Panc1 (cell line): ENCODE results near the gene PTK6.

Experiments
- POLR2AphosphoS5 ChIP-seq: IDR thresholded peaks from 2 replicates; pipeline ENCODE4 v1.6.1; 2012; ENCODE audit warnings: mild to moderate bottlenecking, low read depth, low read length, moderate library complexity
- TCF7L2 ChIP-seq: IDR thresholded peaks from 2 replicates; pipeline ENCODE4 v1.6.1; 2011; ENCODE audit warnings: mild to moderate bottlenecking, low read depth, low read length, inconsistent platforms
- TF ChIP-seq, protein P1 (sequence below): fragments of 450-650 bp; IDR thresholded peaks from 2 replicates; pipeline ENCODE4 v1.5.1; 2017; ENCODE audit warnings: mild to moderate bottlenecking
- TF ChIP-seq, protein P2 (sequence below), 2 experiments: IDR thresholded peaks; 2 replicates each; pipeline ENCODE4 v1.6.1; 2011 to 2012; ENCODE audit warnings: low read depth in 2 of 2, control low read depth in 1 of 2, low read length in 1 of 2, mild to moderate bottlenecking in 1 of 2, moderate library complexity in 1 of 2; ENCODE audit not compliant: insufficient read depth in 1 of 2

DNA sequence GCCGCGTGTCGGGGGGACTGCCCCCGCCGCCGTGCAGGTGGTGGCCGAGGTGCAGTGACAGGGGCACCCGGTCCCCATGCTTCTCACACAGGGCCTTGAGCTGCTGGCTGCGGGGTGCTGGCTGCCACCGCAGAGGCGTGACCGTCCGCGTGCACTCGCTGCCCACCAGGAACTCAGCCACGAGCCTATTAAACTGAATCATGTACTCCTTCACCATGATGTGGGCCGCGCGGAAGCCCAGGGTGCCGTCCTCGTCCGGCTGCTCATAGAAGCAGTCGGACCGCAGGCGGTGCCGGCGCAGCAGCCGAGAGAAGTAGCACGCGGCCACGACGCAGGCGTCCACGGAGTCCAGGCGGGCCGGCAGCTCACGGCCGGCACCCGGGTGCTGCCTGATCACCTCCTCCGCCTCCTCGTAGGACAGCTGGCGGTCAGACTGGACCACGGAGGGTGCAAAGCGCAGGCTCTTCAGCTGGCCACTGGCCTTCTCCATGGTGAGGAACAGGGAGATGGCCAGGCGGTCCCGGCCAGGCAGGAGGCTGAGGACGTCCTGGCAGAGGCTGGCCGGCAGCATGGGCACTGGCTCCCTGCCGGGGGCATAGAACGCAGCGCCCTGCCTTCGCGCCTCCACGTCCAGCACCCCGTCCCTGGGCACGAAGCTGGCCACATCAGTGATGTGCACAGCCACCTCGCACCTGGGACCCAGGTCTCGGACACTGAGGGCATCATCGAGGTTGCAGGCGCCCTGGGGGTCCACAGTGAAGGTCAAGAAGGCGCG lies 27.0 kb upstream of the PTK6 start:
- TF ChIP-seq POLR2AphosphoS5 (no peak), TCF7L2 (no peak)
- TF ChIP-seq, protein P1, sequence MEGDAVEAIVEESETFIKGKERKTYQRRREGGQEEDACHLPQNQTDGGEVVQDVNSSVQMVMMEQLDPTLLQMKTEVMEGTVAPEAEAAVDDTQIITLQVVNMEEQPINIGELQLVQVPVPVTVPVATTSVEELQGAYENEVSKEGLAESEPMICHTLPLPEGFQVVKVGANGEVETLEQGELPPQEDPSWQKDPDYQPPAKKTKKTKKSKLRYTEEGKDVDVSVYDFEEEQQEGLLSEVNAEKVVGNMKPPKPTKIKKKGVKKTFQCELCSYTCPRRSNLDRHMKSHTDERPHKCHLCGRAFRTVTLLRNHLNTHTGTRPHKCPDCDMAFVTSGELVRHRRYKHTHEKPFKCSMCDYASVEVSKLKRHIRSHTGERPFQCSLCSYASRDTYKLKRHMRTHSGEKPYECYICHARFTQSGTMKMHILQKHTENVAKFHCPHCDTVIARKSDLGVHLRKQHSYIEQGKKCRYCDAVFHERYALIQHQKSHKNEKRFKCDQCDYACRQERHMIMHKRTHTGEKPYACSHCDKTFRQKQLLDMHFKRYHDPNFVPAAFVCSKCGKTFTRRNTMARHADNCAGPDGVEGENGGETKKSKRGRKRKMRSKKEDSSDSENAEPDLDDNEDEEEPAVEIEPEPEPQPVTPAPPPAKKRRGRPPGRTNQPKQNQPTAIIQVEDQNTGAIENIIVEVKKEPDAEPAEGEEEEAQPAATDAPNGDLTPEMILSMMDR, result no peak
- TF ChIP-seq, protein P2, sequence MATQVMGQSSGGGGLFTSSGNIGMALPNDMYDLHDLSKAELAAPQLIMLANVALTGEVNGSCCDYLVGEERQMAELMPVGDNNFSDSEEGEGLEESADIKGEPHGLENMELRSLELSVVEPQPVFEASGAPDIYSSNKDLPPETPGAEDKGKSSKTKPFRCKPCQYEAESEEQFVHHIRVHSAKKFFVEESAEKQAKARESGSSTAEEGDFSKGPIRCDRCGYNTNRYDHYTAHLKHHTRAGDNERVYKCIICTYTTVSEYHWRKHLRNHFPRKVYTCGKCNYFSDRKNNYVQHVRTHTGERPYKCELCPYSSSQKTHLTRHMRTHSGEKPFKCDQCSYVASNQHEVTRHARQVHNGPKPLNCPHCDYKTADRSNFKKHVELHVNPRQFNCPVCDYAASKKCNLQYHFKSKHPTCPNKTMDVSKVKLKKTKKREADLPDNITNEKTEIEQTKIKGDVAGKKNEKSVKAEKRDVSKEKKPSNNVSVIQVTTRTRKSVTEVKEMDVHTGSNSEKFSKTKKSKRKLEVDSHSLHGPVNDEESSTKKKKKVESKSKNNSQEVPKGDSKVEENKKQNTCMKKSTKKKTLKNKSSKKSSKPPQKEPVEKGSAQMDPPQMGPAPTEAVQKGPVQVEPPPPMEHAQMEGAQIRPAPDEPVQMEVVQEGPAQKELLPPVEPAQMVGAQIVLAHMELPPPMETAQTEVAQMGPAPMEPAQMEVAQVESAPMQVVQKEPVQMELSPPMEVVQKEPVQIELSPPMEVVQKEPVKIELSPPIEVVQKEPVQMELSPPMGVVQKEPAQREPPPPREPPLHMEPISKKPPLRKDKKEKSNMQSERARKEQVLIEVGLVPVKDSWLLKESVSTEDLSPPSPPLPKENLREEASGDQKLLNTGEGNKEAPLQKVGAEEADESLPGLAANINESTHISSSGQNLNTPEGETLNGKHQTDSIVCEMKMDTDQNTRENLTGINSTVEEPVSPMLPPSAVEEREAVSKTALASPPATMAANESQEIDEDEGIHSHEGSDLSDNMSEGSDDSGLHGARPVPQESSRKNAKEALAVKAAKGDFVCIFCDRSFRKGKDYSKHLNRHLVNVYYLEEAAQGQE (IDR thresholded peaks at IDR 0.05; ENCODE audit: insufficient read depth in 1 of 2, low read depth in 2 of 2, low read length in 1 of 2), result no peak
